ENCODE measurements around the gene GHRL. TPM values are rescaled to one million over a fixed set of nuclear protein-coding genes. Genes with fewer than 3 reads are reported as not detected.

The GHRL gene
- total RNA-seq, 1 experiment from 2014 or later = 2.0 TPM

DNA sequence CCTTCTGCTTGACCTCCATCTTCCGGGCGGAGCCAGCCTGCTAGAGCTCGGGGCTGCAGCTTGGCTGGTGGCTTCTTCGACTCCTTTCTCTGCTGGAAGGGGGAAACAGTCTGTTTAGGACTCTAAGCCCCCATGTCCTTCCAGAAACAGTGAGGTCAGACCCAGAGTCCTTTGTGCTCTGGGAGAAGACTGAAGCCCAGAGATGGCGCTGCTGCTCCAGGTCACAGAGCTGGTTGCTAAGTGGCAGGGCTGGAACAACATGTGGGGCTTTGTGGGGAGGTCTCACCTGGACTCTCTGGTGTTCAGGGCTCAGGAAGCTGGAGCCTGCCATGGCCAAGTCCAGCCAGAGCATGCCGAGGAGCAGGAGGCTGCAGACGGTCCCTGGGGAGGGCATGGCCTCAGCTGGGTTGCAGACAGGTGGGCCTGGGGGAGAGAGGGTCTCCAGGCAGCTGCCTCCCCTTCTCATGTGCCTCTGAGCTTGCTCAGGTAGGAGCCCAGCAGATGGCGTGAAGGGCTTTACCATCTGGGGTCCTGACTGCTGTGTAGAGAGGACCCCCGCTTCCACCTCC is 2.9 kb downstream of the GHRL start:
- no TSS peak for BruUV-seq (replicated peaks)
- intact Hi-C loops (cut with micrococcal nuclease; ENCODE audit: unreplicated experiment) = no loop called here
- Histone ChIP-seq H3K27me3 (replicated peaks; ENCODE audit: insufficient read depth, low read depth, low read length, poor library complexity) (no peaks in the 10 kb centered on the region), H3K4me1 (ENCODE audit: insufficient read depth, low read length, poor library complexity, severe bottlenecking) (no peaks in the 10 kb centered on the region), H3K9me3 (ENCODE audit: low read depth, low read length, poor library complexity, severe bottlenecking) (no peaks in the 10 kb centered on the region), H3K27ac (ENCODE audit: low read depth, low read length, poor library complexity, severe bottlenecking) (no peak overlapping the region), H3K4me3 (ENCODE audit: low read depth, low read length, poor library complexity, severe bottlenecking) (no peak overlapping the region), H3K36me3 (ENCODE audit: insufficient read depth, low read length, poor library complexity, severe bottlenecking) (peaks cover 3% of the 10 kb centered on the region)
- ChIA-PET POLR2A (ENCODE audit: low non-redundant PET) (no interaction called here), CTCF (no interaction called here)
- TF ChIP-seq, protein P1, sequence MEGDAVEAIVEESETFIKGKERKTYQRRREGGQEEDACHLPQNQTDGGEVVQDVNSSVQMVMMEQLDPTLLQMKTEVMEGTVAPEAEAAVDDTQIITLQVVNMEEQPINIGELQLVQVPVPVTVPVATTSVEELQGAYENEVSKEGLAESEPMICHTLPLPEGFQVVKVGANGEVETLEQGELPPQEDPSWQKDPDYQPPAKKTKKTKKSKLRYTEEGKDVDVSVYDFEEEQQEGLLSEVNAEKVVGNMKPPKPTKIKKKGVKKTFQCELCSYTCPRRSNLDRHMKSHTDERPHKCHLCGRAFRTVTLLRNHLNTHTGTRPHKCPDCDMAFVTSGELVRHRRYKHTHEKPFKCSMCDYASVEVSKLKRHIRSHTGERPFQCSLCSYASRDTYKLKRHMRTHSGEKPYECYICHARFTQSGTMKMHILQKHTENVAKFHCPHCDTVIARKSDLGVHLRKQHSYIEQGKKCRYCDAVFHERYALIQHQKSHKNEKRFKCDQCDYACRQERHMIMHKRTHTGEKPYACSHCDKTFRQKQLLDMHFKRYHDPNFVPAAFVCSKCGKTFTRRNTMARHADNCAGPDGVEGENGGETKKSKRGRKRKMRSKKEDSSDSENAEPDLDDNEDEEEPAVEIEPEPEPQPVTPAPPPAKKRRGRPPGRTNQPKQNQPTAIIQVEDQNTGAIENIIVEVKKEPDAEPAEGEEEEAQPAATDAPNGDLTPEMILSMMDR (conservative IDR thresholded peaks at IDR 0.05; ENCODE audit: low read depth, low read length) = no peak
- TF ChIP-seq EZH2 (IDR thresholded peaks at IDR 0.05; ENCODE audit: borderline replicate concordance, low read depth, low read length, poor library complexity, severe bottlenecking) = no peak
- DNase-seq (ENCODE audit: low spot score) = no peak

DNA sequence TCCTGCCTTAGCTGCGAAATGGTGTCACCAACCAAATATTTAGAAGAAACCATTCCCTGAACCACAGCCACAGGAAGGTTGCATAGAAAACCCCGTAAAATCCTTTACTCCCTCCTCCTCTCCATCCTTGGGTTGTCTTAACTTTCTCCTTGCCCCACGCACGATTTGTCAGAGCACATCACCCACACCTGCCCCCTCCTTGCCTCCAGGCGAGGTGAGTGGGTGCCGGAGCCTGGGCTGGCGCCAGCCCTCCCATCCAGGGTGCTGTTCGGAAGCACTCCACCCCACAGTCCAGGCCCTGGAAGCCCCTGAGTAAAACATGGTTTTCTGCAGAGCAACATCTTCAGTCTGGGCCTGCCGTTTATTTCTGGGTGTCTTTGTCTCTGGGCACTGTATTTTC is 3.7 kb downstream of the GHRL start:
- no peak for DNase-seq (ENCODE audit: low spot score)
- Histone ChIP-seq H3K27me3 (replicated peaks; ENCODE audit: insufficient read depth, low read depth, low read length, poor library complexity) (no peaks in the 10 kb centered on the region), H3K27ac (ENCODE audit: low read depth, low read length, poor library complexity, severe bottlenecking) (no peak overlapping the region), H3K4me1 (ENCODE audit: insufficient read depth, low read length, poor library complexity, severe bottlenecking) (no peaks in the 10 kb centered on the region), H3K4me3 (ENCODE audit: low read depth, low read length, poor library complexity, severe bottlenecking) (no peak overlapping the region), H3K9me3 (ENCODE audit: low read depth, low read length, poor library complexity, severe bottlenecking) (no peaks in the 10 kb centered on the region), H3K36me3 (ENCODE audit: insufficient read depth, low read length, poor library complexity, severe bottlenecking) (peaks cover 3% of the 10 kb centered on the region)
- POLR2A ChIA-PET (ENCODE audit: low non-redundant PET) = no interaction called here
- TF ChIP-seq, protein P1 (conservative IDR thresholded peaks at IDR 0.05; ENCODE audit: low read depth, low read length) = no peak
- TF ChIP-seq EZH2 (IDR thresholded peaks at IDR 0.05; ENCODE audit: borderline replicate concordance, low read depth, low read length, poor library complexity, severe bottlenecking) = no peak
- no TSS peak for BruUV-seq (replicated peaks)
- intact Hi-C loops (cut with micrococcal nuclease; ENCODE audit: unreplicated experiment) = no loop called here
- CTCF ChIA-PET = no interaction called here

DNA sequence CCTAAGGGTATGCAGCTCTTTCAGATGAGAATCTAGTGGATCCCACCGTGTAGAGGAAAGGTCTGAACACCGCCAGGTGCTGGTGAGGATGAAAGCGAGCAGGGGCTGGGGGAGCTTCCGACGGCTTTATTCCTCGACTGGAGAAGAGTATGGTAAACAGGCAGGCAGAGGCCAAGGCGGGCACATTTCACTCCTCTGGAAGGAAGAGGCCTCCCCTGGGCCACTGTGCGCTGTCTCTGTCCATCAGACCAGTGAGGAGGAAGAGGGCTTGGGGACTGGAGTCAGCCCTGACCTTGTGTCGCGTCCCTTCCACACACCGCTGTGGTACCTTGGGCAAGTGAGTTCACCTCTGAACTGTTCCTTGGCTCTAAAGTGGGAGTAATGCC is 4.2 kb downstream of the GHRL start:
- no TSS peak for BruUV-seq (replicated peaks)
- DNase-seq (ENCODE audit: low spot score) = no peak
- H3K4me3 ChIP-seq (ENCODE audit: low read depth, low read length, poor library complexity, severe bottlenecking) = no peak overlapping the region
- no peaks in the 10 kb centered on the region for H3K4me1 ChIP-seq (ENCODE audit: insufficient read depth, low read length, poor library complexity, severe bottlenecking)
- intact Hi-C loops (cut with micrococcal nuclease; ENCODE audit: unreplicated experiment) = no loop called here
- CTCF ChIA-PET = no interaction called here
- no peaks in the 10 kb centered on the region for H3K27me3 ChIP-seq (replicated peaks; ENCODE audit: insufficient read depth, low read depth, low read length, poor library complexity)
- peaks cover 3% of the 10 kb centered on the region for H3K36me3 ChIP-seq (ENCODE audit: insufficient read depth, low read length, poor library complexity, severe bottlenecking)
- no peaks in the 10 kb centered on the region for H3K9me3 ChIP-seq (ENCODE audit: low read depth, low read length, poor library complexity, severe bottlenecking)
- TF ChIP-seq, protein P1 (conservative IDR thresholded peaks at IDR 0.05; ENCODE audit: low read depth, low read length) = no peak
- TF ChIP-seq EZH2 (IDR thresholded peaks at IDR 0.05; ENCODE audit: borderline replicate concordance, low read depth, low read length, poor library complexity, severe bottlenecking) = no peak
- POLR2A ChIA-PET (ENCODE audit: low non-redundant PET) = interaction anchor here (0.6 kb wide), 1 partner anchor 364 kb away, joined by 4 read pairs; no protein-coding TSS in a partner anchor
- no peak overlapping the region for H3K27ac ChIP-seq (ENCODE audit: low read depth, low read length, poor library complexity, severe bottlenecking)

Measured in A673 (cell line).